Tibial nerve (tissue), 4 donors: ENCODE results near the gene MTUS2. TPM values are rescaled to one million over a fixed set of nuclear protein-coding genes. Genes with fewer than 3 reads are reported as not detected.
"Not testable (repeated sequence)": the region's sequence is repeated elsewhere in the genome, so short reads cannot be mapped to it uniquely, and the experiment has no call there.

Experiments used
- DNase-seq, 2 donors: peaks; one replicate each; pipeline ENCODE4 v3.0.0-alpha.2; 2019; ENCODE audit warnings: low spot score in 2 of 2
- H3K27ac ChIP-seq, 4 donors: fragments of 200-600 bp; sonication (generic) in 3 of 4; one replicate each; pipeline ENCODE4 v1.5.1; 2017 to 2019; ENCODE audit warnings: mild to moderate bottlenecking in 1 of 4
- H3K27me3 ChIP-seq, 2 donors: fragments of 200-600 bp; sonication (generic) in 1 of 2; one replicate each; pipeline versions ENCODE4 v1.5.1 to v1.6.0; 2017 to 2019
- H3K36me3 ChIP-seq, 3 donors: fragments of 200-600 bp; sonication (generic); one replicate each; pipeline ENCODE4 v1.5.1; 2018 to 2019
- H3K4me1 ChIP-seq, 4 donors: fragments of 200-600 bp; sonication (generic) in 3 of 4; one replicate each; pipeline ENCODE4 v1.5.1; 2017 to 2019
- H3K4me3 ChIP-seq, 4 donors: fragments of 200-600 bp; sonication (generic) in 3 of 4; one replicate each; pipeline ENCODE4 v1.5.1; 2017 to 2019; ENCODE audit warnings: mild to moderate bottlenecking in 1 of 4, moderate library complexity in 1 of 4
- H3K9me3 ChIP-seq, 4 donors: fragments of 200-600 bp; sonication (generic) in 3 of 4; one replicate each; pipeline ENCODE4 v1.5.1; 2017 to 2019
- CTCF ChIP-seq, 5 experiments: fragments of 200-600 bp in 3 of 5; fragments of 450-650 bp in 2 of 5; sonication (generic) in 3 of 5; IDR thresholded peaks; one replicate each; pipeline ENCODE4 v1.5.1; 2016 to 2019; ENCODE audit warnings: antibody characterized with exemption in 5 of 5, mild to moderate bottlenecking in 3 of 5, moderate library complexity in 2 of 5
- EP300 ChIP-seq, 2 donors: sonication (generic); formaldehyde crosslinking; IDR thresholded peaks; one replicate each; pipeline ENCODE4 v1.6.1; 2017; ENCODE audit warnings: antibody characterized with exemption in 2 of 2, mild to moderate bottlenecking in 1 of 2
- POLR2A ChIP-seq, 2 donors: fragments of 450-650 bp; IDR thresholded peaks; one replicate each; pipeline ENCODE4 v1.6.1; 2017; ENCODE audit warnings: antibody characterized with exemption in 2 of 2, mild to moderate bottlenecking in 2 of 2, moderate library complexity in 2 of 2
- WGBS, 2 donors: methylation state at CpG; one replicate each; pipeline ENCODE4 v1.1.5; 2018; 5-methylcytosine and 5-hydroxymethylcytosine counted together
- total RNA-seq, 4 donors: library from RNA; depleted of rRNA; stranded (reverse); fragments of >200 nt; gene quantifications; one replicate each; pipeline ENCODE4 v1.1.0, GENCODE V29; 2016

The MTUS2 gene
- total RNA-seq, 4 donors from 2014 or later: 0.20 TPM; not detected in 3

GRCh38 chr13:28978574-28978973, 158.4 kb downstream of the MTUS2 start:
- no peaks in the 10 kb centered on the region for H3K4me1 ChIP-seq
- H3K27me3 ChIP-seq: no peaks in the 10 kb centered on the region
- no peak for DNase-seq
- no peaks in the 10 kb centered on the region for H3K9me3 ChIP-seq
- WGBS, 2 donors: 72 to 97% methylated on average over 3 of the region's 3 CpGs
- H3K27ac ChIP-seq: no peak overlapping the region
- no peak for TF ChIP-seq CTCF (IDR thresholded peaks at IDR 0.05)
- TF ChIP-seq EP300 (IDR thresholded peaks at IDR 0.05): no peak
- TF ChIP-seq POLR2A (IDR thresholded peaks at IDR 0.05): no peak
- H3K4me3 ChIP-seq: no peak overlapping the region
- no peaks in the 10 kb centered on the region for H3K36me3 ChIP-seq

GRCh38 chr13:28981530-28981929, 161.4 kb downstream of the MTUS2 start:
- Histone ChIP-seq H3K4me1 (no peaks in the 10 kb centered on the region), H3K36me3 (no peaks in the 10 kb centered on the region), H3K27ac (no peak overlapping the region), H3K27me3 (no peaks in the 10 kb centered on the region), H3K4me3 (no peak overlapping the region), H3K9me3 (no peaks in the 10 kb centered on the region)
- 90 to 91% methylated on average over 9 of the region's 9 CpGs for WGBS, 2 donors
- DNase-seq: no peak
- TF ChIP-seq POLR2A (IDR thresholded peaks at IDR 0.05) (no peak), CTCF (IDR thresholded peaks at IDR 0.05) (no peak), EP300 (IDR thresholded peaks at IDR 0.05) (no peak)

- H3K4me3 ChIP-seq: no peak overlapping the region
- H3K4me1 ChIP-seq: no peaks in the 10 kb centered on the region
- no peaks in the 10 kb centered on the region for H3K36me3 ChIP-seq
- 22 to 44% methylated on average over 3 of the region's 3 CpGs for WGBS, 2 donors
- H3K27me3 ChIP-seq: no peaks in the 10 kb centered on the region
- no peaks in the 10 kb centered on the region for H3K9me3 ChIP-seq
- DNase-seq: no peak
- H3K27ac ChIP-seq: no peak overlapping the region
- no peak for TF ChIP-seq POLR2A (IDR thresholded peaks at IDR 0.05)
- TF ChIP-seq EP300 (IDR thresholded peaks at IDR 0.05): no peak
- TF ChIP-seq CTCF (IDR thresholded peaks at IDR 0.05): no peak
Observed at GRCh38 chr13:28983641-28984040, 163.5 kb downstream of the MTUS2 start.

DNA sequence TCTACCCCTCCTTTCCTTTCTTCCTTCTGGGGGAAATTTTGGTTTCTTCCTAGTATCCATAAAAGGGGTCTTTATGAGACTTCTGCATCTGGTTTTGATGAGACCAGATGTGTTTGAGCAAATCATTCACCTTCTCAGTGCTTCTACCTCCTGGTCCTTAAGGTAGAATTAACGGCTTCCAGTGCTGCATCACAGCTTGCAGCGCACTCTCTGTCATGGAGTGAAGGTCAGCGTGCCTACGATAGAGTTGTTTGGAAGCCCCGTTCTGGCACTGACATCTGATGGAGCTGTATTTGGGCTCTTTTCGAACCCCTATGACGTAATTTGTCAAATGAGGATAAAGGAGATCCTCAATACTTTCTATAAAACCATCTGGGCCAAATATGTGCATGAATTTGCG, 164.2 kb downstream of the MTUS2 start:
- H3K4me1 ChIP-seq: no peaks in the 10 kb centered on the region
- H3K27me3 ChIP-seq: no peaks in the 10 kb centered on the region
- WGBS, 2 donors: 66 to 68% methylated on average over 8 of the region's 8 CpGs
- TF ChIP-seq EP300 (IDR thresholded peaks at IDR 0.05) (no peak), POLR2A (IDR thresholded peaks at IDR 0.05) (no peak), CTCF (IDR thresholded peaks at IDR 0.05) (no peak)
- no peaks in the 10 kb centered on the region for H3K36me3 ChIP-seq
- no peaks in the 10 kb centered on the region for H3K9me3 ChIP-seq
- no peak overlapping the region for H3K4me3 ChIP-seq
- H3K27ac ChIP-seq: no peak overlapping the region
- no peak for DNase-seq

GRCh38 chr13:28984825-28985224, 164.7 kb downstream of the MTUS2 start:
- no peaks in the 10 kb centered on the region for H3K4me1 ChIP-seq
- WGBS, 2 donors: 75 to 84% methylated on average over 1 of the region's 1 CpG
- no peak overlapping the region for H3K4me3 ChIP-seq
- no peaks in the 10 kb centered on the region for H3K36me3 ChIP-seq
- no peak overlapping the region for H3K27ac ChIP-seq
- TF ChIP-seq POLR2A (IDR thresholded peaks at IDR 0.05): no peak
- no peak for TF ChIP-seq CTCF (IDR thresholded peaks at IDR 0.05)
- no peak for TF ChIP-seq EP300 (IDR thresholded peaks at IDR 0.05)
- no peak for DNase-seq
- no peaks in the 10 kb centered on the region for H3K27me3 ChIP-seq
- H3K9me3 ChIP-seq: no peaks in the 10 kb centered on the region

GRCh38 chr13:28990378-28990777, 170.2 kb downstream of the MTUS2 start:
- H3K9me3 ChIP-seq: peaks cover 0 to 10% (median 0%) of the 10 kb centered on the region in 4 donors
- H3K36me3 ChIP-seq, H3K4me3 ChIP-seq, DNase-seq, H3K27ac ChIP-seq, H3K4me1 ChIP-seq, H3K27me3 ChIP-seq: not testable (repeated sequence)
- WGBS, 2 donors: 73 to 75% methylated on average over 3 of the region's 3 CpGs
